ENCODE measurements around the gene EHMT2.

- no peak for TF ChIP-seq POLR2A (IDR thresholded peaks at IDR 0.05; ENCODE audit: low read depth, low read length)
- TF ChIP-seq POLR2AphosphoS5 (IDR thresholded peaks at IDR 0.05; ENCODE audit: low read depth, low read length) = no peak
Measured at GRCh38 chr6:31877651-31878161, 19.8 kb downstream of the EHMT2 start.

Data from GM12892 (cell line).